ENCODE data around the gene SCIN.

Gene SCIN

GRCh38 chr7:12590559-12590958 is 20.0 kb downstream of the SCIN start:
- TF ChIP-seq CTCF (IDR thresholded peaks at IDR 0.05; ENCODE audit: low read depth, low read length), result no peak
- no peak overlapping the region for H3K4me3 ChIP-seq (replicated peaks in 1 of 2; ENCODE audit: low read depth in 2 of 2, low read length in 2 of 2)
- no peak for DNase-seq (ENCODE audit: low read depth in 2 of 2)

- DNase-seq (ENCODE audit: low read depth in 2 of 2), result peak in 1 of 2 donors; percentile 18
- H3K4me3 ChIP-seq (replicated peaks in 1 of 2; ENCODE audit: low read depth in 2 of 2, low read length in 2 of 2), result no peak overlapping the region
- TF ChIP-seq CTCF (IDR thresholded peaks at IDR 0.05; ENCODE audit: low read depth, low read length), result no peak
These were observed 23.8 kb downstream of the SCIN start for GRCh38 chr7:12594122-12594897.

GRCh38 chr7:12595148-12595547 is 24.6 kb downstream of the SCIN start:
- no peak for TF ChIP-seq CTCF (IDR thresholded peaks at IDR 0.05; ENCODE audit: low read depth, low read length)
- no peak overlapping the region for H3K4me3 ChIP-seq (replicated peaks in 1 of 2; ENCODE audit: low read depth in 2 of 2, low read length in 2 of 2)
- DNase-seq (ENCODE audit: low read depth in 2 of 2), result no peak

- DNase-seq (ENCODE audit: low read depth in 2 of 2), result no peak
- no peak overlapping the region for H3K4me3 ChIP-seq (replicated peaks in 1 of 2; ENCODE audit: low read depth in 2 of 2, low read length in 2 of 2)
- TF ChIP-seq CTCF (IDR thresholded peaks at IDR 0.05; ENCODE audit: low read depth, low read length), result no peak
These were observed 25.8 kb downstream of the SCIN start for GRCh38 chr7:12596225-12596790.

GRCh38 chr7:12601302-12601869 is 30.9 kb downstream of the SCIN start:
- no peak for TF ChIP-seq CTCF (IDR thresholded peaks at IDR 0.05; ENCODE audit: low read depth, low read length)
- DNase-seq (ENCODE audit: low read depth in 2 of 2), result no peak
- H3K4me3 ChIP-seq (replicated peaks in 1 of 2; ENCODE audit: low read depth in 2 of 2, low read length in 2 of 2), result no peak overlapping the region

GRCh38 chr7:12607134-12607533 is 36.6 kb downstream of the SCIN start:
- H3K4me3 ChIP-seq (replicated peaks in 1 of 2; ENCODE audit: low read depth in 2 of 2, low read length in 2 of 2), result no peak overlapping the region
- no peak for DNase-seq (ENCODE audit: low read depth in 2 of 2)
- no peak for TF ChIP-seq CTCF (IDR thresholded peaks at IDR 0.05; ENCODE audit: low read depth, low read length)
